ENCODE data around the gene FOXF2. TPM values are rescaled to one million over a fixed set of nuclear protein-coding genes. Genes with fewer than 3 reads are reported as not detected.
"Not testable (repeated sequence)": the region's sequence is repeated elsewhere in the genome, so short reads cannot be mapped to it uniquely, and the experiment has no call there.

The FOXF2 gene
- total RNA-seq, 1 donor from 2014 or later, result not detected

DNA sequence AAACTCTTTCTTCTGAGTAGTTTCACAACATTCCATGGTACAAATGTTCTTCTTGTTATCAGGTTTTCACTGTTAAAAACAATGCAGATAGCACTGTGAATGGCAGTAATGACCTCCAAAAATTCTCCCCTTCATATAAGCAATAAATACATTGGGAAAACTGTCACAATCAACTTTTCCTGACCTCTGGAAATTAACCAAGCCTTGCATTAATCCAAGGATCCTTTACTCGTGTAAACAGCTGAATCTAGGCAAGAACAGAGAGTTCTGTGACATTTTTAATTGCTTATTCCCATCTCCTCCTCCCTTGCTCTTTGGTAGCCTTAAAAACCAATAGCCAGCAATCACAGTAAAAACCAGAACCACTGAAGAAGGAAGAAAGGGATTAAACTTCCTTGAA is 39.7 kb upstream of the FOXF2 start:
- Mint-ChIP-seq H3K4me1 (peaks cover 6% of the 10 kb centered on the region), H3K4me3 (no peak overlapping the region), H3K9me3 (peaks cover 21% of the 10 kb centered on the region), H3K27ac (ENCODE audit: unreplicated experiment) (no peak overlapping the region), H3K36me3 (ENCODE audit: low read depth) (peaks cover 7% of the 10 kb centered on the region), H3K27me3 (ENCODE audit: low read depth) (peaks cover 32% of the 10 kb centered on the region)
- DNase-seq (ENCODE audit: low read depth, low spot score), result no peak
- TF ChIP-seq, protein P1, sequence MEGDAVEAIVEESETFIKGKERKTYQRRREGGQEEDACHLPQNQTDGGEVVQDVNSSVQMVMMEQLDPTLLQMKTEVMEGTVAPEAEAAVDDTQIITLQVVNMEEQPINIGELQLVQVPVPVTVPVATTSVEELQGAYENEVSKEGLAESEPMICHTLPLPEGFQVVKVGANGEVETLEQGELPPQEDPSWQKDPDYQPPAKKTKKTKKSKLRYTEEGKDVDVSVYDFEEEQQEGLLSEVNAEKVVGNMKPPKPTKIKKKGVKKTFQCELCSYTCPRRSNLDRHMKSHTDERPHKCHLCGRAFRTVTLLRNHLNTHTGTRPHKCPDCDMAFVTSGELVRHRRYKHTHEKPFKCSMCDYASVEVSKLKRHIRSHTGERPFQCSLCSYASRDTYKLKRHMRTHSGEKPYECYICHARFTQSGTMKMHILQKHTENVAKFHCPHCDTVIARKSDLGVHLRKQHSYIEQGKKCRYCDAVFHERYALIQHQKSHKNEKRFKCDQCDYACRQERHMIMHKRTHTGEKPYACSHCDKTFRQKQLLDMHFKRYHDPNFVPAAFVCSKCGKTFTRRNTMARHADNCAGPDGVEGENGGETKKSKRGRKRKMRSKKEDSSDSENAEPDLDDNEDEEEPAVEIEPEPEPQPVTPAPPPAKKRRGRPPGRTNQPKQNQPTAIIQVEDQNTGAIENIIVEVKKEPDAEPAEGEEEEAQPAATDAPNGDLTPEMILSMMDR (conservative IDR thresholded peaks at IDR 0.05), result no peak

DNA sequence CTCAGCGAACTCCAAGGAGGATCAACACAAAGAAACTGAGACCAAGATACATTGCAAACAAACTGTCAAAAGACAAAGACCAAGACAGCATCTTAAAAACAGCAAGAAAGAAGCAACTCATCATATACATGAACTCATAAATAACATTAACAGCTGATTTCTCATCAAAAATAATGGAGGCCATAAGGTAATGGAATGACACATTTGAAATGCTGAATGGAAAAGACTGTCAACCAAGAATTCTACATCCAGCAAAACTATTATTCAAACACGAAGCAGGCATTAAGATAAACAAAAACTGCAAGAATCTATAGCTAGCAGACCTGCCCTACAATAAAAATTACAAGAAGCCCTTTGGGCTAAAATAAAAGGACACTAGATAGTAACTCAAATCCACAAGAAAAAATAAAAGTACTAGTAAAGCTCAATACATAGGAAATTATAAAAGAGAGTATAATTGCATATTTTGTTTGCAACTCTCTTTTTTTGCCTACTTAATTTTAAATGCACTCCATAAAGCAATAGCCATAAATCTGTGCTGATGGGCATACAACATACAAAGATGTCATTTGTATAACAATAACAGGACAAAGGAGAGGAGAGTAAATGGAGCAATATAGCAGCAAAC is 37.9 kb upstream of the FOXF2 start:
- H3K36me3 Mint-ChIP-seq (ENCODE audit: low read depth), result peaks cover 7% of the 10 kb centered on the region
- DNase-seq (ENCODE audit: low read depth, low spot score), result no peak
- H3K4me3 Mint-ChIP-seq, result no peak overlapping the region
- H3K27me3 Mint-ChIP-seq (ENCODE audit: low read depth), result peaks cover 36% of the 10 kb centered on the region
- peaks cover 17% of the 10 kb centered on the region for H3K9me3 Mint-ChIP-seq
- TF ChIP-seq, protein P1 (conservative IDR thresholded peaks at IDR 0.05), result no peak
- no peak overlapping the region for H3K27ac Mint-ChIP-seq (ENCODE audit: unreplicated experiment)
- peaks cover 6% of the 10 kb centered on the region for H3K4me1 Mint-ChIP-seq

DNA sequence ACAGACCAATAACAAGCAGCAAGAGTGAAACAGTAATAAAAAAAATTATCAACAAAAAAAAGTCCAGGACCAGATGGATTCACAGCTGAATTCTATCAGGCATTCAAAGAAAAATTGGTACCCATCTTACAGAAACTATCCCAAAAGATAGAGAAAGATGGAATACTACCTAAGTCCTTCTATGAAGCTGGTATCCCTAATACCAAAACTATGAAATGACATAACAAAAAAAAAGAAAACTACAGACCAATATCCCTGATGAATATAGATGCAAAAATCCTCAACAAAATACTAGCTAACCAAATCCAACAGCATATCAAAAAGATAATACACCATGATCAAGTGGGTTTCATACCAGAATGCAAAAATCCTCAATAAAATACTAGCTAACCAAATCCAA is 34.3 kb upstream of the FOXF2 start:
- not testable (repeated sequence) for H3K4me1 Mint-ChIP-seq; H3K36me3 Mint-ChIP-seq (ENCODE audit: low read depth); H3K27ac Mint-ChIP-seq (ENCODE audit: unreplicated experiment); DNase-seq (ENCODE audit: low read depth, low spot score); H3K4me3 Mint-ChIP-seq
- Mint-ChIP-seq H3K27me3 (ENCODE audit: low read depth) (peaks cover 45% of the 10 kb centered on the region), H3K9me3 (peaks cover 17% of the 10 kb centered on the region)

DNA sequence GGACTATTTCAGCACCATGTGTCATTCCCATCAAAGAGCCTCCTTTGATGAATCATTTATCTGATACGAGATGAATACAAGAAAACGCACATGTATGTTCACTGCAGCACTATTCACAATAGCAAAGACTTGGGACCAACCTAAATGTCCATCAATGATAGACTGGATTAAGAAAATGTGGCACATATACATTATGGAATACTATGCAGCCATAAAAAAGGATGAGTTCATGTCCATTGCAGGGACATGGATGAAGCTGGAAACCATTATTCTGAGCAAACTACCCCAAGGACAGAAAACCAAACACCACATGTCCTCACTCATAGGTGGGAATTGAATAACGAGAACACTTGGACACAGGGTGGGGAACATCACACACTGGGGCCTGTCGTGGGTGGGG is 27.7 kb upstream of the FOXF2 start:
- H3K4me1 Mint-ChIP-seq; H3K4me3 Mint-ChIP-seq; H3K27ac Mint-ChIP-seq (ENCODE audit: unreplicated experiment); DNase-seq (ENCODE audit: low read depth, low spot score); H3K9me3 Mint-ChIP-seq; H3K36me3 Mint-ChIP-seq (ENCODE audit: low read depth): not testable (repeated sequence)
- peaks cover 48% of the 10 kb centered on the region for H3K27me3 Mint-ChIP-seq (ENCODE audit: low read depth)

DNA sequence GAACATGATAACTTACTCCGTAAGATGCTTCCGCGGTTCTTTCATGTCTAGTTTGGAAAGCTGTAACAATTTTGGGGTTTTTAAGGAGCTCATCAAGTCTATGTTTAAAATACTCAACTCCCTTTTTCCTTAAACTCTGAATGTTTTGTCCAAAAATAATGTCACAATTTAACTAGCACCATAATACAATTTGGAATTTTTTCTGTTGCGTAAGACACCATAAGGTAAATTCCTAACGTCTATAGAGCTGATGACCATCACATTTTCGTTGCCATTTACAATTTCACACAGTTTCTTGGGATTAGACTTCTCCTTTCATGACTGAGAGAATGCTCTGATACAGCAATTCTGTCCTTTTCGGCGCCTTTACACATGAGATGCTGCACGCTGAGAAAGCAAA is 26.7 kb upstream of the FOXF2 start:
- peaks cover 47% of the 10 kb centered on the region for H3K27me3 Mint-ChIP-seq (ENCODE audit: low read depth)
- no peaks in the 10 kb centered on the region for H3K36me3 Mint-ChIP-seq (ENCODE audit: low read depth)
- TF ChIP-seq, protein P1 (conservative IDR thresholded peaks at IDR 0.05), result no peak
- H3K4me3 Mint-ChIP-seq, result no peak overlapping the region
- no peaks in the 10 kb centered on the region for H3K4me1 Mint-ChIP-seq
- H3K9me3 Mint-ChIP-seq, result no peaks in the 10 kb centered on the region
- no peak for DNase-seq (ENCODE audit: low read depth, low spot score)
- no peak overlapping the region for H3K27ac Mint-ChIP-seq (ENCODE audit: unreplicated experiment)

DNA sequence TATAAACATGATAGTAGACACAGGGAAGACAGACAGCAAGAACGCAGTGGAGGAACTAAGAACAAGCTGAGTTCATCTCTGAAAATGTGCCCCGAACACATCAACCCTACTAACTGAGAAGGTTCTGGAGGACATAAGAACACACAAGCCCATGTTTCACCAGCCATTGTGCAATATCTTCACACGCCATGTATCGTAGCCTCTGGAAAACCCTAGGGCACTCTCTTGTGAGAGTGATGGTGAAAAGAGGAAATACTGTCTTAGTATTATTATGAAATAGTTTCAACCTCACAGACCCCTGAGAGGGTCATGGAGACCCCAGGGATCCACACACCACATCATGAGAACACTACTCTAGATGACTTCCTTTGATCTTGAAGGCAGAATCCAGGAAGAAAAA is 26.1 kb upstream of the FOXF2 start:
- DNase-seq (ENCODE audit: low read depth, low spot score), result no peak
- H3K36me3 Mint-ChIP-seq (ENCODE audit: low read depth), result no peaks in the 10 kb centered on the region
- H3K27ac Mint-ChIP-seq (ENCODE audit: unreplicated experiment), result no peak overlapping the region
- no peaks in the 10 kb centered on the region for H3K9me3 Mint-ChIP-seq
- TF ChIP-seq, protein P1 (conservative IDR thresholded peaks at IDR 0.05), result no peak
- H3K27me3 Mint-ChIP-seq (ENCODE audit: low read depth), result peaks cover 54% of the 10 kb centered on the region
- no peaks in the 10 kb centered on the region for H3K4me1 Mint-ChIP-seq
- no peak overlapping the region for H3K4me3 Mint-ChIP-seq

Measured in neural crest cell (in vitro differentiated cells).